ENCODE results near the gene PM20D1. TPM values are rescaled to one million over a fixed set of nuclear protein-coding genes. Genes with fewer than 3 reads are reported as not detected.
A peak's percentile ranks its signal among the peaks of the same experiment; 100 is the strongest.

PM20D1 gene
- total and polyA plus RNA-seq, 12 donors, result 0.12 to 1.9 (median 0.66) TPM

GRCh38 chr1:205822397-205822796 is 27.5 kb downstream of the PM20D1 start:
- ATAC-seq (no peak), DNase-seq (no peak)
- WGBS, 2 donors, result 81 to 87% methylated on average over 2 of the region's 2 CpGs
- intact Hi-C loops (cut with DNase I), result no loop called here
- Histone ChIP-seq H3K4me3 (no peak overlapping the region), H3K36me3 (no peaks in the 10 kb centered on the region), H3K4me1 (peaks cover 0 to 24% (median 16%) of the 10 kb centered on the region in 9 donors), H3K27me3 (no peaks in the 10 kb centered on the region), H3K27ac (no peak overlapping the region), H3K9me3 (peaks cover 0 to 6% (median 0%) of the 10 kb centered on the region in 11 donors)
- no peak for TF ChIP-seq CTCF (IDR thresholded peaks at IDR 0.05)

- Histone ChIP-seq H3K36me3 (no peaks in the 10 kb centered on the region), H3K27ac (no peak overlapping the region), H3K27me3 (peaks cover 0 to 8% (median 0%) of the 10 kb centered on the region in 7 donors), H3K9me3 (peaks cover 0 to under 1% (median 0%) of the 10 kb centered on the region in 11 donors), H3K4me1 (peaks cover 0 to 34% (median 8%) of the 10 kb centered on the region in 9 donors), H3K4me3 (no peak overlapping the region)
- DNase-seq, result no peak
- 95 to 96% methylated on average over 3 of the region's 3 CpGs for WGBS, 2 donors
- intact Hi-C loops (cut with DNase I), result no loop called here
- TF ChIP-seq CTCF (IDR thresholded peaks at IDR 0.05), result no peak
- no peak for ATAC-seq
These were observed 31.9 kb downstream of the PM20D1 start for GRCh38 chr1:205817988-205818387.

GRCh38 chr1:205817364-205817763 is 32.6 kb downstream of the PM20D1 start:
- H3K4me3 ChIP-seq, result no peak overlapping the region
- 65 to 71% methylated on average over 3 of the region's 3 CpGs for WGBS, 2 donors
- no peak for DNase-seq
- H3K27me3 ChIP-seq, result peaks cover 0 to 8% (median 0%) of the 10 kb centered on the region in 7 donors
- peaks cover 0 to 34% (median 10%) of the 10 kb centered on the region in 9 donors for H3K4me1 ChIP-seq
- ATAC-seq, result no peak
- intact Hi-C loops (cut with DNase I), result no loop called here
- no peaks in the 10 kb centered on the region for H3K36me3 ChIP-seq
- no peak overlapping the region for H3K27ac ChIP-seq
- no peaks in the 10 kb centered on the region for H3K9me3 ChIP-seq
- TF ChIP-seq CTCF (IDR thresholded peaks at IDR 0.05), result no peak

GRCh38 chr1:205813755-205814058 is 36.2 kb downstream of the PM20D1 start:
- H3K27ac ChIP-seq, result peak overlapping the region; percentile 54 to 95 (median 92)
- DNase-seq (no peak), ATAC-seq (peak in 5 of 8 donors; percentile 1 to 14 (median 4))
- WGBS, 2 donors, result 2 to 3% methylated on average over 14 of the region's 14 CpGs
- no peak for TF ChIP-seq CTCF (IDR thresholded peaks at IDR 0.05)
- peaks cover 0 to 8% (median 0%) of the 10 kb centered on the region in 7 donors for H3K27me3 ChIP-seq
- peak overlapping the region; percentile 65 to 93 (median 77) for H3K4me3 ChIP-seq
- H3K4me1 ChIP-seq, result peaks cover 0 to 67% (median 38%) of the 10 kb centered on the region in 9 donors
- peaks cover 0 to 21% (median 11%) of the 10 kb centered on the region in 9 donors for H3K36me3 ChIP-seq
- intact Hi-C loops (cut with DNase I), result loop anchor here in 5 of 10 donors (2.0 to 5.0 kb wide), 3 partner anchors 65 to 104 kb away; no protein-coding TSS in a partner anchor
- H3K9me3 ChIP-seq, result no peaks in the 10 kb centered on the region
